NOMO-1 (cell line): ENCODE data around the gene HSDL1.

Experiments used
- DNase-seq, 2 experiments: peaks; one replicate each; lab custom pipeline; 2025; ENCODE audit not compliant: unreplicated experiment in 2 of 2; lab: John Stamatoyannopoulos, UW

Gene HSDL1

DNA sequence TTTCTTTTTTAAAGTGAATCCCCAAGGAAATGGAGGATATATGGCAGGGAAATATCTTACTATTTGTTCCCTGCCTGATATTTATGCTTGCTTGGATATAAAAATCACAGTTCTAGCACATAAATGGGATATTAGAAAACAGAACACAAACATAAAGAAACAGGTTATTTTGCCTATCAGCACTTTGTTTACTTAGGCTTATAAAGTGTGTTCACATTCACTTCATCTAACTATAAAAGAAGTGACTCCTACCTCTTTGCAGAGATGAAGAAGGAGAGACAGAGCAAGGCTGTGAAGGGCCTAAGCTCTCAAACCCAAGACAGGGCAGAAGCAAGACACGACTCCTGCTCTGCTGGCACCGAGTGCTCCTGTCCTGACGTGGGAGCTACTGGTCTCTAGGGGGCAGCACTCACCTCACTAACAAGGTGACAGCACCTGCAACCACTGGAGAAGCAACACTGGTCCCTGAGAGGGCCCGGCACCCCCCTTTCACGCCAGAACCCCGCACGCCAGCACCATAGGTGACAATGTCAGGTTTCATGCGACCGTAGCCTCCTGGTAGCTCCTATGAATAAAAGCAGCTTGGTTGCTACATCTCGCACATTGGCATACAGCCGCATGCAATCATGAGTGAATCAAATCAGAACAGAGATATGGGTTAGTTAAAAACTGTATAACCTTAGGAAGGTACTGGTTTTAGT lies 60.3 kb downstream of the HSDL1 start:
- DNase-seq: peak in 1 of 2 experiments; percentile 67

DNA sequence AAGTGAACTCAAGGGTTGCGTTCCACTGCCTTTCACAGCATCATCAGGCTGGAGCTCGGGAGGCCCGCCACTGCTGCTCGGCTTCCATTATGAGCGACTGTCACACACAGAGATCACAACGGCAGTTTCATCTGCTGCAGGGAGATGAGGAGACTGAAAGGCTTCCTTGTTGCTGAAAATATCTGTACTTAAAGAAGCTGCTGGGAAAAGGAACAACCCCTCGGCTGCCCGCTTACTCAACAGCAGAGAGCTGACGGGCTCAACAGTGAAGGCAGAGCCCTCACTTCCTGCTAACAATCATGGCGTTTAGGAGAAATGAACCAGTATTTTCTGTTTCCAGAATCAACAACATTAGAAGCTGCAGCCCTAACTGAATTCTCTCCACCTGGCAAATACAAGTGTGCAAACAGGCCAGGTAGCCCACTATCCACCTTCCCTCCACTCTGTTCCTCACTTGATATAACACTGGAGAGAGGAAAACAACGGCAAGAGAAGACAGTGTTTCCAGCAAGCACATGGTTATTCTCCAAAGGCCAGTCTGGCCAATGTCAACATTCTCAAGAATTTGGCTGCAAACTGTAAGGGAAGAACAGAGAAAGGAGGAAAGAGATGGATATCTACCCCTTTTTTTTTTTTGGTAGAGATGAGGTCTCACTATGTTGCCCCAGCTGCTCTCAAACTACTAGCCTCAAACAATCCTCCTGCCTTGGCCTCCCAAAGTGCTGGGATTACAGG lies 62.0 kb downstream of the HSDL1 start:
- DNase-seq: peak; percentile 17 to 78

GRCh38 chr16:84082110-84082509 lies 62.9 kb downstream of the HSDL1 start:
- no peak for DNase-seq

- no peak for DNase-seq
Observed at GRCh38 chr16:84081446-84081989, 63.5 kb downstream of the HSDL1 start.

- no peak for DNase-seq
Observed at GRCh38 chr16:84080813-84081212, 64.2 kb downstream of the HSDL1 start.

DNA sequence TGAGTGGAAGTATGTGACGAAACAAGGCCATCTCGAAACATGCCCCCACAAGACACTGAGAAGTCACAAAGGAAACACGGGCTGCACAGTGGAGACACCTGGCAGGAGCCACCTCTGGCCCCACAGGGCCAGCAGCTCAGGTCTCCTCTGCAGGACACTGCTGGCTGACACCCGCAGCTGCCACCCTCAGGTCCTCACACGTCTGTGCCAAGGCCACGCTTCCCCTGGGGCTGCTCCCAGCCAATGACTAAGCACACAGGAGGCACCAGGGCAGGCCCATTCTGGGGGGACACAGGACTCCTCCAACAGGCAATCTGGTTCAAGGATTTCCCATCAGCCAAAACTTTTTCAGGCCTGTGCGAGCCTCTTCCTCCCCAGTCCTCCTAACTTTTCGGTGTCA lies 64.6 kb downstream of the HSDL1 start:
- no peak for DNase-seq

DNA sequence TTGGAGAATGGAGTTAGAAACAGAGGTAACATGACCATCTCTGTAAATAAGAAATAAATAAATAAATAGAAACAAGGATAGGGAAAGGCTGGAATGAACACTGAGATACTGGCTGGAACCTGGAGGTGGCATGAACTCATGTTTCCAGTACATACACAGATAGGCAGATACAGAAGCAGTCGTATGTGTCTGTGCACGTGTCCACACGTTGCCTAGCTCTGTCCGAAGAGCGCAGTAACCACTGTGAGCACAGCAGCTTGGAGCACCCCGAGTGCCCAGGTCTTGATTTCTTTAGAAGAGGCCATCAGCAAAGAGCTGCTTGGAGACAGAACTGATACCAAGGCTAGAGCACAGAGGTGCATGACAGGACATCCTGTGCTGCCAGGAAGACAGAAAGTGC lies 65.3 kb downstream of the HSDL1 start:
- DNase-seq: no peak

DNA sequence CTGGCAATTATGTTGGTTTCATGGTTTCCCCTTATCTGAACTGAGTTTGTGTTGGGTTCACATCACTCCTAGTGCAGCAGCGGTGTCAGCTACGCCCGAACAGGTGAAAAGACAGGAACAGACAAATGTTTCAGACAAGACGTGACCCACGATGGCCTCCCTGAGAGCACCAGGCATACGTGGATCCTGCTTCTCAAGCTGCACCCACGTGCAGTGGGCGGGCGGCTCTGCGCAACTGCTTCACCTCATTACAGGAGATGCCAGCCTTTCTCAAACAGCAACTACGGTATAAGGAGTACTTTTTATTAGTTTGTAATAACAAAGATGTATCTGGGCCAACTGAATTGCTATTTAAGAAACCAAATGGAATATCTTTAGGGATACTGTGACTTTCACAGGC lies 69.6 kb downstream of the HSDL1 start:
- no peak for DNase-seq

GRCh38 chr16:84074721-84075120 lies 70.3 kb downstream of the HSDL1 start:
- no peak for DNase-seq
